ENCODE measurements around the gene AOPEP.

The AOPEP gene

DNA sequence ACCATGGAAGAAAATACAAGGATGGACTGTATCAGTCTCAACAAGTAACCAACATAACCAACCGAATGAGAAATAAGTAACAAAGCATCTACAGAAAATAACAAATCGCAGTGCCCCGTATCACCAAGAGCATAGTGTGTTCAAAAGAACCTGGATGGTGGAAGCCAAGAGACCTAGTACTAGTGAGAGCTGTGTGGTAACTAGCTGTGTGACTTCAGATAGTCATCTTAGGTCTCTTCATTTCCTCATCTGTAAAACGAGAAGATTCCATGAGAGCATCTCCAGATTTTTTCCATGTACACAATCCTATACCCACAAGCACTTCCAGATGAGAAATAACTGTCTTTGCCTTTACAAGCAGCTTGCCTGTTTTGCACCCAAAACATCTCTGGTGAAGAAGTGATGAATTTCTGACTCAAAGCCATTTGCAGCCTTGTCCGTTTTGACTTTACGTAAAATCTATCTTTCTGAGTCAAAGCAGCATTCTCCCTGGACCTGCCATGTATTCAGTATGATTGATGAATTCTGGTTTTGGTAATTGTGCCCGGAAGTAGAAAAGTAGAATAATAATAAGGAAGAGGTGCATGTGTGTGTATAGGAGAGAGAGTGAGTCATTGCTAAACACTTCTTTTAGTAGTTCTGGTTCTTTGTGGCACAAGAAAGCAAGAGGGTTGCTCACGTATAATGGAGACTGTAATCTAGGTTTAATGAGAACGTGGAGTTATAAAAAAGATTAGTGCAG is 41.0 kb downstream of the AOPEP start:
- peak; percentile 30 for DNase-seq (ENCODE audit: low spot score)

GRCh38 chr9:94768766-94769165 is 42.3 kb downstream of the AOPEP start:
- no peak for DNase-seq (ENCODE audit: low spot score)

GRCh38 chr9:94770334-94770733 is 43.8 kb downstream of the AOPEP start:
- DNase-seq (ENCODE audit: low spot score) = no peak

- no peak for DNase-seq (ENCODE audit: low spot score)
These were observed 44.6 kb downstream of the AOPEP start for GRCh38 chr9:94771096-94771495.

- no peak for DNase-seq (ENCODE audit: low spot score)
These were observed 45.6 kb downstream of the AOPEP start for GRCh38 chr9:94772144-94772543.

DNA sequence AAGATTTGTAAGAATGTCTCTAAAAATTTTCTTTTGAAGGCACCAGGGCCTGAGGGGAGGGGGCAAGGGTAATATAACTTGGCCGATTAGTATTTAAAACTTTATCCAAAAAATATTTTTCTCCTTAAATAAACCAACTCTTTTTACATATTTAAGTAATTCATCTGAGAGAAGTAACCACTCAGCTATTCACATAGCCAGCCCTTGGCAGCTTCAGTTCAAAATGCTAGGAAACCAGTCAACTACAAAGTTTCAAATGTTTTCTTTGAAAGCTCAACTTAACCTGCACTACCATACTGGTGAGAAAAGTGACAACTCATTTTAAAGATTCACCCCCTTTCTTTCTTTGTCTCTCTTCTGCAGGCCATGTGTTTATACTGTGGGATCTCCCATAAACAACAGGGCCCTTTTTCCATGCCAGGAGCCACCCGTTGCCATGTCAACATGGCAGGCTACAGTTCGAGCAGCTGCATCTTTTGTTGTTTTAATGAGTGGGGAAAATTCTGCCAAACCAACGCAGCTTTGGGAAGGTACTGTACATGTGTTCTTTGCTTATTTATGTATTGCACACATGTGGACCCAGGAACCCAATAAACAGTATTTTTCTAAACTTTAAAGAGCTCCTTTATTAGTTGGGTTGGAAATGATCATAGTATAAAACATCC is 46.3 kb downstream of the AOPEP start:
- DNase-seq (ENCODE audit: low spot score) = no peak

DNA sequence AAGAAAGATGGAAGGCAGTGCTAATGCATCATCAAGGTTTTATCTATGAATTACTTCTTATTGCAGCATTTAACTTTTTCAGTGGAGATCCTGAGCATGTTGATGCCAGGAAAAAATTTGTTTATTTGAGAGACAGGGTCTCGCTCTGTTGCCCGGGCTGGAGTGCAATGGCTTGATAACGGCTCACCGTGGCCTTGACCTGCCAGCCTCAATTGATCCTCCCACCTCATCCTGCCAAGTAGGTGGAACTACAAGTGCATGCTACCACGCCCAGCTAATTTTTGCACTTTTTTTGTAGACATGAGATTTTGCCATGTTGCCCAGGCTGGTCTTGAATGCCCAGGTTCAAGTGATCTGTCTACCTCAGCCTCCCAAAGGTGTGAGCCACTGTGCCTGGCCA is 47.2 kb downstream of the AOPEP start:
- no peak for DNase-seq (ENCODE audit: low spot score)

DNA sequence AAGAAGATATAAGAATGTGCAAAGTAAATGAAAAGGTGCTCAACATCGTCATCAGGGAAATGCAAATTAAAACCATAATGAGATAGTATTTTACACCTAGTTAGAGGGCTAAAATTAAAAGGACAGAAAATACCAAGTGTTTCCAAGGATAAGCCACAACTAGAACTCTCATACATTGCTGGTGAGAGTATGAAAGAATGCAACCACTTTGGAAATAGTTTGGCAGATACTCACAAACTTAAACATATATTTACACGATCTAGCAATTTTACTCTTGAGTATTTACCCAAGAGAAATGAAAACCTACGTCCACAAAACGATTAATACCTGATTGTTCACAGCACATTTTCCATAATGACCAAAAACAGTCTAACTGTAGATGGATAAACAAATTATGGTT is 51.5 kb downstream of the AOPEP start:
- no peak for DNase-seq (ENCODE audit: low spot score)

- no peak for DNase-seq (ENCODE audit: low spot score)
These were observed 52.5 kb downstream of the AOPEP start for GRCh38 chr9:94779031-94779430.

- no peak for DNase-seq (ENCODE audit: low spot score)
These were observed 53.3 kb downstream of the AOPEP start for GRCh38 chr9:94779693-94780290.

DNA sequence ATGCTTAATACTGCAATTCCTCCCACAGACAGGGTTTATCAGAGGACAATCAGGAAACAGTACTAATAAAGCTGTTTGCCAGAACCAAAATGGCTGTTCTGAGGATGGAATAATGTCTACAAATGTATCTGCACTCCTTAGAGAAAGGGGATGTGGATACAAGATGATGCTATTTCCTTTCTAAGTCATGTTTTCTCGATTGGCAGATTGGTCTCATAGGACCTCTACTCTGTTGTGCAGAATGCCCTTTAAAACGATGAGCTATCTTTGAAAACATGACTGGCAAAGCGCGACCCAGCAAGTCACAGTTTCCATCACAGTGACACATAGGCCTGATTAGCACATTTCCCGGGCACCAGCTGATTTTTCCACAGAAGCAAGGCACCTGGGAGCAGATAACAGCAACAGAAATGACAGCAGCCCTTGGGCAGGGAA is 54.0 kb downstream of the AOPEP start:
- peak; percentile 46 for DNase-seq (ENCODE audit: low spot score)

GRCh38 chr9:94782355-94783101 is 56.0 kb downstream of the AOPEP start:
- no peak for DNase-seq (ENCODE audit: low spot score)

- DNase-seq (ENCODE audit: low spot score) = peak; percentile 94
These were observed 56.7 kb downstream of the AOPEP start for GRCh38 chr9:94783102-94783682.

DNA sequence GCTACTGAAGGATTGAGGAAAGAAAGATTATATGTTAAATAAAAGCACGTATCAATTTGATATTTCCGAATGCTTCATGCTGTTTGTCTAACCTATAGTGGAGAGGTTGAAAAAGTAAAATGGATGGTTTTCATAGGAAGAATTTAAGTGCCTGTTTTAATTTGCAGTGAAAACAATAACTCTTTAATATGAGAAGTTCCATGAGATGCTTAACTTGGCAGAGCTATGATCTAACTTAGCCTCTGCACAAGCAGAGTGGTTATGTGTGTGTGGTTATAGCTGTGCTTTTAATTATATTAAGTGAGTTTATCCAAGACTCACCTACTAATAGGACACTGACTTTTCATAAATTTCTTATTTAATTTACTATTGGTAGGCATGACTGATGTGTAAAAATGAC is 57.4 kb downstream of the AOPEP start:
- DNase-seq (ENCODE audit: low spot score) = no peak

- no peak for DNase-seq (ENCODE audit: low spot score)
These were observed 59.0 kb downstream of the AOPEP start for GRCh38 chr9:94785215-94786169.

GRCh38 chr9:94786586-94786985 is 60.1 kb downstream of the AOPEP start:
- DNase-seq (ENCODE audit: low spot score) = no peak

DNA sequence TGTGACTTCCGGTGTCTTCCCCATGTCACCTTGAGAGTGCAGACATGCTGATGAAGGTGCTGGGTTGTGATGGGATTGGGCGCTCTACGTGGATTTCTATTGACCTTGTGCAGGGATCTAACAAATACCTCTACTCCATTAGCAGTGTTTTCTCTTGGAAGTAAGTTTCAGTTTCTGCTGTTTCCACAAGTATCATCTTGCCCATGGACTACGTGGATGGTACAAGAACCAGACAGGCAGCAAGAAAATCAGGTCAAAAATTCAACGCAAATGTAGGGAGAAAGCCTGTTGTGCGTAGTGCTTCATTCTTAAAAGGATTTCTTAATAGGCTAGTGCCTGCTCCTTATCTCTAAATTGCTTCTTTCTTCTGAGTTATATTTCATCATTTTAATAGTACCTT is 60.8 kb downstream of the AOPEP start:
- DNase-seq (ENCODE audit: low spot score) = no peak

- DNase-seq (ENCODE audit: low spot score) = no peak
These were observed 62.1 kb downstream of the AOPEP start for GRCh38 chr9:94788570-94789105.

- peak; percentile 72 for DNase-seq (ENCODE audit: low spot score)
These were observed 64.9 kb downstream of the AOPEP start for GRCh38 chr9:94791435-94791834.

DNA sequence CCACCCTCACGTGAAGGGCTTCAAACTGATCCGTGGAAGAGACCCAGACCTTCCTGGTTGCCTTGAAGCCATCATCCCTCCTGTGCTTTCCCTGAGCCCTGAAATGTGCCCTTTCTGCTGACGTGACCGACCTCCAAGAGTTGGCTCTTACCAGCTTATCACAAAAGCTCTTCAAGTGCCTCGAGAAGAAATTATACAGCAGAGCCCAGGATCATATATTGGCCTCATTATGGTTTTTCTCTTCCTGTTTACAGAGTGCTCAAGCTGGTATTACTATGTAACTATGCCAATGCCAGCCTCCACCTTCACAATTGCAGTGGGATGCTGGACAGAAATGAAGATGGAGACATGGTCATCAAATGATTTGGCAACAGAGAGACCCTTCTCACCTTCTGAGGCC is 66.0 kb downstream of the AOPEP start:
- no peak for DNase-seq (ENCODE audit: low spot score)
